Gastroesophageal sphincter (tissue), 4 donors: ENCODE measurements around the gene SNAPC3. TPM values are rescaled to one million over a fixed set of nuclear protein-coding genes. Genes with fewer than 3 reads are reported as not detected.

Experiments used
- ATAC-seq: fragments of 150-250 bp; one replicate; pipeline ENCODE4 v1.9.1; 2016; ENCODE audit warnings: mild to moderate bottlenecking, moderate library complexity
- H3K27ac ChIP-seq, 4 donors: fragments of 200-600 bp; sonication (generic) in 3 of 4; 1 replicate in 3 of 4; 2 replicates in 1 of 4; pipeline ENCODE4 v1.5.1; 2016 to 2019
- H3K27me3 ChIP-seq: fragments of 200-600 bp; sonication (generic); one replicate; pipeline ENCODE4 v1.5.1; 2019
- H3K36me3 ChIP-seq, 2 donors: fragments of 200-600 bp; sonication (generic); one replicate each; pipeline ENCODE4 v1.5.1; 2019; ENCODE audit warnings: control low read depth in 1 of 2
- H3K4me1 ChIP-seq, 3 donors: fragments of 200-600 bp; sonication (generic); 1 replicate in 2 of 3; 2 replicates in 1 of 3; pipeline ENCODE4 v1.5.1; 2016 to 2019; ENCODE audit warnings: control low read depth in 2 of 3
- H3K4me3 ChIP-seq, 2 donors: fragments of 200-600 bp; sonication (generic); one replicate each; pipeline ENCODE4 v1.5.1; 2019; ENCODE audit warnings: mild to moderate bottlenecking in 1 of 2, moderate library complexity in 1 of 2
- H3K9me3 ChIP-seq, 3 donors: fragments of 200-600 bp; sonication (generic); one replicate each; pipeline ENCODE4 v1.5.1; 2017 to 2019; ENCODE audit warnings: control low read depth in 2 of 3
- CTCF ChIP-seq, 4 experiments: fragments of 200-600 bp in 2 of 4; fragments of 450-650 bp in 2 of 4; sonication (generic) in 1 of 4; IDR thresholded peaks; one replicate each; pipeline ENCODE4 v1.5.1; 2017 to 2019; ENCODE audit warnings: antibody characterized with exemption in 4 of 4, mild to moderate bottlenecking in 2 of 4, moderate library complexity in 2 of 4
- EP300 ChIP-seq: sonication (generic); formaldehyde crosslinking; IDR thresholded peaks from one replicate; pipeline ENCODE4 v1.6.1; 2017; ENCODE audit warnings: antibody characterized with exemption, mild to moderate bottlenecking
- POLR2A ChIP-seq, 2 donors: fragments of 450-650 bp; IDR thresholded peaks; one replicate each; pipeline ENCODE4 v1.6.1; 2017; ENCODE audit warnings: antibody characterized with exemption in 2 of 2, mild to moderate bottlenecking in 2 of 2, moderate library complexity in 1 of 2
- POLR2AphosphoS5 ChIP-seq: sonication (generic); formaldehyde crosslinking; IDR thresholded peaks from one replicate; pipeline ENCODE4 v1.6.1; 2017; ENCODE audit warnings: antibody characterized with exemption
- WGBS, 2 donors: methylation state at CpG; one replicate each; pipeline ENCODE4 v1.1.5; 2018; ENCODE audit warnings: low coverage in 1 of 2; 5-methylcytosine and 5-hydroxymethylcytosine counted together
- total RNA-seq, 4 donors: library from RNA; depleted of rRNA; stranded (reverse); fragments of >200 nt; gene quantifications; one replicate each; pipeline ENCODE4 v1.1.0, GENCODE V29; 2016

SNAPC3 gene
- 10 to 100 TPM; 32.2 to 51.1 (median 36.4) TPM for total RNA-seq

- TF ChIP-seq EP300: no peak
- peak; percentile 46 to 72 for TF ChIP-seq POLR2A (IDR thresholded peaks at IDR 0.05)
- TF ChIP-seq CTCF (IDR thresholded peaks at IDR 0.05): peak in 3 of 4 experiments; percentile 17 to 28 (median 28)
- TF ChIP-seq POLR2AphosphoS5: peak; percentile 93
- no peaks in the 10 kb centered on the region for H3K9me3 ChIP-seq
- peaks cover 0 to 24% of the 10 kb centered on the region in 2 donors for H3K36me3 ChIP-seq
- peak; percentile 99 for ATAC-seq
- peaks cover 0 to 54% (median 0%) of the 10 kb centered on the region in 3 donors for H3K4me1 ChIP-seq
- H3K27ac ChIP-seq: peak within 1 kb of the TSS; percentile 88 to 93 (median 90)
- WGBS, 2 donors: 0% methylated on average over 4 to 5 of the region's 70 CpGs
- peak within 1 kb of the TSS; percentile 64 to 96 for H3K4me3 ChIP-seq
- no peaks in the 10 kb centered on the region for H3K27me3 ChIP-seq
Observed at GRCh38 chr9:15422372-15423230, at the start of gene SNAPC3. Gene SNAPC3, plus strand, starts transcription at chr9:15422876. Its CDS starts 4 bp downstream, at chr9:15422880.

GRCh38 chr9:15373881-15374280 lies 48.8 kb upstream of the SNAPC3 start:
- Histone ChIP-seq H3K27me3 (no peaks in the 10 kb centered on the region), H3K36me3 (no peaks in the 10 kb centered on the region), H3K27ac (peak overlapping the region in 3 of 4 donors; percentile 28 to 52 (median 32)), H3K4me3 (no peak overlapping the region), H3K4me1 (peaks cover 0 to 25% (median 5%) of the 10 kb centered on the region in 3 donors), H3K9me3 (no peaks in the 10 kb centered on the region)
- 21 to 48% methylated on average over 2 of the region's 2 CpGs for WGBS, 2 donors
- ATAC-seq: no peak
- TF ChIP-seq POLR2AphosphoS5: no peak
- TF ChIP-seq CTCF (IDR thresholded peaks at IDR 0.05): no peak
- TF ChIP-seq POLR2A (IDR thresholded peaks at IDR 0.05): no peak
- TF ChIP-seq EP300: no peak

GRCh38 chr9:15374310-15374709 lies 48.4 kb upstream of the SNAPC3 start:
- Histone ChIP-seq H3K9me3 (no peaks in the 10 kb centered on the region), H3K4me1 (peaks cover 0 to 25% (median 5%) of the 10 kb centered on the region in 3 donors), H3K4me3 (no peak overlapping the region), H3K36me3 (no peaks in the 10 kb centered on the region), H3K27me3 (no peaks in the 10 kb centered on the region), H3K27ac (peak overlapping the region in 1 of 4 donors; percentile 52)
- 93% methylated on average over 2 to 3 of the region's 4 CpGs for WGBS, 2 donors
- TF ChIP-seq POLR2A (IDR thresholded peaks at IDR 0.05): no peak
- no peak for TF ChIP-seq POLR2AphosphoS5
- TF ChIP-seq CTCF (IDR thresholded peaks at IDR 0.05): no peak
- TF ChIP-seq EP300: no peak
- ATAC-seq: no peak

GRCh38 chr9:15374825-15375224 lies 47.9 kb upstream of the SNAPC3 start:
- Histone ChIP-seq H3K4me3 (no peak overlapping the region), H3K9me3 (no peaks in the 10 kb centered on the region), H3K27ac (no peak overlapping the region), H3K36me3 (no peaks in the 10 kb centered on the region), H3K4me1 (peaks cover 0 to 25% (median 5%) of the 10 kb centered on the region in 3 donors), H3K27me3 (no peaks in the 10 kb centered on the region)
- WGBS, 2 donors: 80 to 90% methylated on average over 1 of the region's 3 CpGs
- TF ChIP-seq POLR2A (IDR thresholded peaks at IDR 0.05) (no peak), EP300 (no peak), CTCF (IDR thresholded peaks at IDR 0.05) (no peak), POLR2AphosphoS5 (no peak)
- ATAC-seq: no peak
